CD4-positive, alpha-beta T cell treated with Interleukin-1 beta for 1 hour (primary cell): ENCODE data around the gene MLLT3.

ENCODE experiments used
- DNase-seq, 2 donors: peaks; one replicate each; pipeline ENCODE4 v3.0.0-alpha.2; 2020 to 2022

The MLLT3 gene

DNA sequence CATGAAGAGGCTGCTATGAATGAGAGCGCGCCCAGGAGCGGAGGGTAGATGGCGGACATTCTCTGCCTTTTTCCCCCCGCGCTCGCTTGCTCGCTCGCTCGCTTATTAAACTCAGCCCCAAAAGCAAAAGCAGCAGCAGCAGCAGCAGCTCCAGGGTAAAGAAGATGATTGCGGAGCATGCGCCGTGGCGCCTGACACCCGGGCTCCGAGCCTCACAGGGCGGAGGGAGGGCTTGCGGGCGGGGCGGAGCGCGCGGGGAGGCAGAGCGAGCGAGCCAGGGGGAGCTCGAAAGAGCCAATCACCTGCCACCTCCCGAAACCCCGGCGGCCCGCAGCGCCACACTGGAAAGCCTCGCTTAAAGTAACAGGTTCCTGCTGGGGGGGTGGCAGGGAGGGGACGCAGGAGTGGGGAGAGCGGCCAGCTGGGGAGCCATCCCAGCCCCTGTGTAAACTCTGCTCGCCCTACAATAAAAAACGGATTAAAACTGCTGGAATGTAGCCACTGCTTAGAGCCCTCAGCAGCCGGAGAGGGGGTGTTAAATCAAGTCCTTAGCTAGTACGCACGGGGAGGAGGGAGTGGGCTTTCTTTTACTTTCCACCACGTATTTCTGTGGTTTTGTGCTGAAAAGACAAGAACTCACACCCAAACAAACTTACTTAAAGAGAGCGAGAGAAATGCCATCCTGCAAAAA, at the start of gene MLLT3:
Gene MLLT3, minus strand, starts transcription at position 170 of the 691 bp plus-strand sequence.
- peak; percentile 96 to 97 for DNase-seq

DNA sequence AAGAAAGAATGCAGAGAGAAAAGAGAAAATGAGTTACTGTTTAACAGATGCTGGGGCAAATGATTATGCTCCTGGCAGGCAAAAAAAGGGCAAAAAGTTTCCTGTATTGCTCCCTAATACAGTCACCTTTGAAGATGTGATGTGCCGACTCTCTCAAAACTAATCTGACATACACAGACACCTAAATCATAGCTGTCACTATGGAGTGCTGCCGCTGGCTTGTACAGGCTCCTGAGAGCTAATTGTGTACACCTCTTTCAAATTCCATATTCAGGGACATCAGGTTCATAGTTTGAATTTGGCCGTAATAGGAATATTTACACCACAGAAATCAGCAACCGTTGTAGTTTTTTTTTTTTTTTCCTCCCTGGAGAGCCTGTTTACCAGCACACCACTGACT, 49.3 kb upstream of the MLLT3 start:
- DNase-seq = no peak

DNA sequence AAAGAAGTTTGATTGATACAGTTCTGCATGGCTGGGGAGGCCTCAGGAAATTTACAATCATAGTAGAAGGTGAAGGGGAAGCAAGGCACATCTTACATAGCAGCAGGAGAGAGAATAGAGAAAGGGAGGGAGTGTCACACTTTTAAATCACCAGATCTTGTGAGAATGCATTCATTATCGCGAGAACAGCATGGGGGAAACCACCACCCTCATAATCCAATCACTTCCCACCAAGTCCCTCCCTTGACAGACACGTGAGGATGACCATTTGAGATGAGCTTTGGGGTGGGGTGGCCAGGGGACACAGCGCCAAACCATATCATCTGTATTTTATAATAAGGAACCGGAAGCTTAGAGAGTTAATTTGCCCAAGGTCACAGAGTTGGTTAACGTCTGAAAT, 48.1 kb upstream of the MLLT3 start:
- no peak for DNase-seq

DNA sequence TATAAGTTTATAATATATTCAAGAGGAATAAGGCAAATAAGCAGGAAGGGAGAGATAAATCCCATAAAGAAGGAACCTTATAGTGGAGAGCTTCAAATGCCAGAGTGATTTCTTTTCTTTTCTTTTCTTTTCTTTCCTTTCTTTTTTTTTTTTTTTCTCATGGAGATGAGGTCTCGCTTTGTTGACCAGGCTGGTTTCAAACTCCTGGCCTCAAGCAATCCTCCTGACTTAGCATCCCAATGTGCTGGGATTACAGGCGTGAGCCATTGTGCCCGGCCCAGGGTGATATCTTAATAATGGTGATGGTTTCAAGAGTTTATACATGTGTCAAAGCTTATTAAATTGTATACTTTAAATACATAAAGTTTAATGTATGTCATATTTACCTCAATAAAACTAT, 42.2 kb upstream of the MLLT3 start:
- DNase-seq = no peak

DNA sequence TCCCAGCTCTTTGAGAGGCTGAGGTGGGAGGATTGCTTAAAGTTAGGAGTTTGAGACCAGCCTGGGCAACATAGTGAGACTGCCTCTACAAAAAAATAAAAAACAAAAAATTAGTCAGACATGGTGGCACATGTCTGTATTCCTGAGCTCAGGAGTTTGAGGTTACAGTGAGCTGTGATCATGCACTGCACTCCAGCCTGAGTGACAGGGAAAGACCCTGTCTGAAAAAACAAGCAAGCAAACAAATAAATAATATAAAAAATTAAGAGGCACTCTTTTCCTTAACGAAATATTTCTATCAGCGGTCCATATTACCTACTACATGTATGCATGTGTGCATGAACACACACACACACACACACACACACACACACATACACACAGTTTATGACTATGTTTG, 40.8 kb upstream of the MLLT3 start:
- no peak for DNase-seq

DNA sequence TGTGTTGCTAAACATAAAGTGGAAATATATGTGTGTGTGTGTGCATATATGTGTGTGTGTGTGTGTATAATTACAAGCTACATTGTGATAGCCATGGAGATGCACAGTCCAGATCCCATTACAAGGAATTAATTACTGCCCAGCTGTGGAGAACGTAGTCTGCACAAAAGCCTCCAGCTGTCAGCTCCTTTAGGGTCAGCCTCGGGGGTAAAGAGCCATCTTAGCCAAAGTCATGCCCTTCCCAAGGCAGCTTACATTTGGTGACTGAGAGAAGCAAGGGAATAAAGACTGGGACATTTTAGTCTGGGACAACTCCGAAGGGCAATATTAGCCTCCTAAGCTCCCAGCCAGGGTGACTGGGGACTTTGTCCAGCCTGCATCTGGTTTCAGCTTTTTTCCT, 39.9 kb upstream of the MLLT3 start:
- no peak for DNase-seq

DNA sequence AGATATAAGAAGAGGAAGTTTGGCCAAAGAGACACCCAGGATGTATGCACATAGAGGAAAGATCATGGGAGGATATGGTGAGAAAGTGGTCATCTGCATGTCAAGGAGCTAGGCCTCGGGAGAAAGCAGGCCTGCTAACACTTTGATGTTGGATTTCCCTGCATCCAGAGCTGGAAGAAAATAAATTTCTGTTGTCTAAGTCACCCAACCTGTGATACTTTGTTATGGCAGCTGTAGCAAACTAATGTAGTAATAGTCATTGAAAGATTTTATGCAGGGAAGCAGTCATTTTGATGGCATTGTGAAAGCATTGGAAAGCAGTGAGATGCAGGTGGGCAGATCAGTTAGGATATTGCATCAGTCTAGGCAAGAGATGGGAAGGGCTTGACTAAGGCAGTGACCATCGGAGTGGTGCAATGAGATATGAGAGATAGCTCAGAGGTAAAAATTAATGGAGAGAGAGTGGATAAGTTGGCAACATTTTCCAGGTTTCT, 37.2 kb upstream of the MLLT3 start:
- no peak for DNase-seq

DNA sequence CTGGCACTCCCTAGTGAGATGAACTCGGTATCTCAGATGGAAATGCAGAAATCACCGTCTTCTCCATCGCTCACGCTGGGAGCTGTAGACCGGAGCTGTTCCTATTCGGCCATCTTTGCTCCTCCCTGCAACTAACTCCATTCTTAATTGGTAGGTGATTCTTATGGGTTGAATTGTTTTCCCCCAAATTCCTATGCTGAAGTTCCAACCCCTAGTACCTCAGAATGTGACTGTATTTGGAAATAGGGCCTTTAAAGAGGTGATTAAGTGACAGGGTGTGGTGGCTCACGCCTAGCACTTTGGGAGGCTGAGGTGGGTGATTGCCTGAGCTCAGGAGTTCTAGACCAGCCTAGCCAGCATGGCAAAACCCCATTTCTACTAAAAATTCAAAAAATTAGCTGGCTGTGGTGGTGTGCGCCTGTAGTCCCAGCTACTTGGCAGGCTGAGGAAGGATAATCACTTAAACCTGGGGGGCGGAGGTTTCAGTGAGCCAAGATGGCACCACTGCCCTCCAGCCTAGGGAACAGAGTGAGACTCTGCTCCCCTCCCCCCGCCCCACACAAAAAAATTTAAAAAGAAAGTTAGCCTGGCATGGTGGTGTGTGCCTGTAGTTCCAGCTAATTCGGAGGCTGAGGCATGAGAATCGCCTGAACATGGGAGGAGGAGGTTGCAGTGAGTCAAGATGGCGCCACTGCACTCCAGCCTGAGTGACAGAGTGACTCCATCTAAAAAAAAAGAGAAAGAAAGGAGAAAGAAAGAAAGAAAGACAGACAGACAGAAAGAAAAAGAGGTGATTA, 36.6 kb upstream of the MLLT3 start:
- no peak for DNase-seq

DNA sequence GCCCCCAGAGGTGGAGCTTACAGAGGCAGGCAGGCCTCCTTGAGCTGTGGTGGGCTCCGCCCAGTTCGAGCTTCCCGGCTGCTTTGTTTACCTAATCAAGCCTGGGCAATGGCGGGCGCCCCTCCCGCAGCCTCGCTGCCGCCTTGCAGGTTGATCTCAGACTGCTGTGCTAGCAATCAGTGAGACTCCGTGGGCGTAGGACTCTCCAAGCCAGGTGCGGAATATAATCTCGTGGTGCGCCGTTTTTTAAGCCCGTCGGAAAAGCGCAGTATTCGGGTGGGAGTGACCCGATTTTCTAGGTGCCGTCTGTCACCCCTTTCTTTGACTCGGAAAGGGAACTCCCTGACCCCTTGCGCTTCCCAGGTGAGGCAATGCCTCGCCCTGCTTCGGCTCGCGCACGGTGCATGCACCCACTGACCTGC, 36.0 kb upstream of the MLLT3 start:
- DNase-seq = peak; percentile 37 to 42

DNA sequence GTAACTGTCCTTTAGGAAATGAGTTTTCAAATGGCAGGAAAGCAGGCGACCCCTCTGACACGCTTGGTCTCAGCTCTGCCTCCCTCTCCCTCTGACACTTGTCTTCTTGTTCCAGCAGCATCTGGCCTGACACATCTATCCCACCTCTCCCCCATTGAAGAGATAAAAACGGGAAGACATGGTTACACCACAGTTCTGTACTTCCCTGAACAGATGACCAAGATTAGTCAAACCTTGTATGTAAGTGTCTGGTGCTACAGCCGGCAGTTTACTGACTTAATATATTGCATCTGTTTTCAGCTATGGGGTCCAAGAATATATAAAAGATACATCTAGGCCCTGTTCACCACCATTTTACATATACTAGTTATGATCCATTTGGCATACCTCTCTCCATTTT, 29.6 kb upstream of the MLLT3 start:
- DNase-seq = no peak

DNA sequence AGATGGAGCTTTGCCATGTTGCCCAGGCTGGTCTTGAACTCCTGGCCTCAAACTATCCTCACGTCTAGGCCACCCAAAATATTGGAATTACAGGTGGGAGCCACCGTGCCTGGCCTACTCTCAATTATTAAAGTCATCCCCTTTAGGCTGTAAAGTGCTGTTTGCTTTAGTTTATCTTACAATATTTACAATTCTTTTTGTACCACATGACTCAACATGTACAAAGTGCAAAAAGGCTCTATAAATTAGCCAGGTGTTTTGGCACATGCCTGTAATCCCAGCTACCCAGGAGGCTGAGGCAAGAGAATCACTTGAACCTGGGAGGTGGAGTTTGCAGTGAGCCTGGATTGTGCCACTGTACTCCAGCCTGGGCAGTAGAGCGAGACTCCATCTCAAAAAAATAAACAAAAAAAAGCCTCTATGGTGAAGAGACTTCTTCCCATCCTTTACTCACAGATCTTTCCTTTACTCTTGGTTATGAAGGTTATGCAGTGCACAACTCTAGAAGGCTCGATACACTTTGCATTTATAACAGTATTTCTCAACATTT, 28.5 kb upstream of the MLLT3 start:
- no peak for DNase-seq

DNA sequence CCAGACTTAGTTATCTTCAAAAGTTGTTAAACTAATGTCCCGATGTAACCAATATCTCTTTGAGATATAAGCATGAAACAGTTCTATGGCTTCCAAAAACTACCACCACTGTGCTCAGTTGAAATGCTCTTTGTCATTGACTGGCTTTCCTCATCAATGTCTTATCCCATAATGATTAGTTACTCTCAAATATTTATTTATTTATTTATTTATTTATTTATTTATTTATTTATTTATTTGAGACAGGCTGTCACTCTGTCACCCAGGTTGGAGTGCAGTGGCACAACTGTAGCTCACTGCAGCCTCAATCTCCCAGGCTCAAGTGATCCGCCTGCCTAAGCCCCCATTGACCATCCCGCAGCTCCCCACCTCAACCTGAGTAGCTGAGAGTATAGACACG, 28.0 kb upstream of the MLLT3 start:
- no peak for DNase-seq

DNA sequence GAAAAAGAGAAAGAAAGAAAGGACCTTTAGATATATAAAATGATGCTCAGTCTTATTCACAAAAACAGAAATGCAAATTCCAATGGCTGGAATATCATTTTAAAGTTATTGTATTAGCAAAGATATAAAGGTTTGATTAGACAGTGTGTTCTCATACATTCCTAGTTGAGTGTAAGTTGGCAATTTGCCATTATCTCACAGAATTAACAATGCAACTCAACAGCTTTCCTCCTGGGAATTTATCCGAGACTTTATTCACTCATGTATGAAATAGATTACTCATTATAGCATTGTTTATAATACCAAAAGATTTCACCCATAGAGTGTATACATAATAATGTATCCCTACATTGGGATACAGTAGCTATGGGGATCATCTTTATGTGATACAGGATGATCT, 27.1 kb upstream of the MLLT3 start:
- no peak for DNase-seq

DNA sequence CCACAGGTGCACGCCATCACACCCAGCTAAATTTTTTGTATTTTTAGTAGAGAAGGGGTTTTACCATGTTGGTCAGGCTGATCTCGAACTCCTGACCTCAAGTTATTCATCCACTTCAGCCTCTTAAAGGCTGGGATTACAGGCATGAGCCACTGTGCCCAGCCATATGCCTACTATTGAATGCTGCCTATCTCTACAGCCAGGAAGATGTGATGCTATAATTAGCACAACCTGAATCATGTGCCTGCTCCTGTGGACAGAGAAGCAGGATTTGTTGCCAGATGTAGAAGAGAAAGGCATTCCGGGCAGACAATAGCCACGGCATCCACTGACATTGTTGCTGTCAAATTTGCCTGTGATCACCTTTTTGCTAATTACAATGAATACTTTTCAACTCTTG, 24.4 kb upstream of the MLLT3 start:
- no peak for DNase-seq

DNA sequence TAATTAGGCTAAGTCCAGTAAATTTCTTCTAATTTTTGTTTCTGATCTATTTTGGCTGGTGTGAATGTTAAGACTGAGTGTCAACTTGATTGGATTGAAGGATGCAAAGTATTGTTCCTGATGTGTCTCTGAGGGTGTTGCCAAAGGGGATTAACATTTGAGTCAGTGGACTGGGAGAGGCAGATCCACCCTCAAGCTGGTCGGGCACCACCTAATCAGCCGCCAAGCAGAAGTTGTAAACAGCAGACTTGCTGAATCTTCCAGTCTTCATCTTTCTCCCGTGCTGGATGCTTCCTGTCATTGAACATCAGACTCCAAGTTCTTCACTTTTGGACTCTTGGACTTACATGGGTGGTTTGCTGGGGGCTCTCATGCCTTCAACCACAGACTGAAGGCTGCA, 21.4 kb upstream of the MLLT3 start:
- no peak for DNase-seq

DNA sequence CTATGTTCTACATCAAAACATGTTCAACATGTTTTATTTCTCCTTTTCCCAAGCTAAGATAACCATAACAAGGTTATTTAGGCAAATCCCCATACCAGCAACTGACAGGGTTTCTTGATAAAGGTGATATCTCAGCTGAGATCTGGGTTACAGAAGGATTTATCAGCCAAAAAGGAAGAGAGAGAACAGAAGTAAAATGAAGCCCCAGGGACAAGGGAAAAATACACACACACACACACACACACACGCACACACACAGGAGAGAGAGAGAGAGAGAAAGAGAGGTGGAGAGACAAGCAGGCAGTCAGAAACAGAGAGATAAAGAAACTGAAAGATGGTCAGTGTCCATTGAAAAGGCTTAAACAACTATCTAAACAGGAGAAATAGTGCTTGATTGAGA, 19.7 kb upstream of the MLLT3 start:
- DNase-seq = no peak

DNA sequence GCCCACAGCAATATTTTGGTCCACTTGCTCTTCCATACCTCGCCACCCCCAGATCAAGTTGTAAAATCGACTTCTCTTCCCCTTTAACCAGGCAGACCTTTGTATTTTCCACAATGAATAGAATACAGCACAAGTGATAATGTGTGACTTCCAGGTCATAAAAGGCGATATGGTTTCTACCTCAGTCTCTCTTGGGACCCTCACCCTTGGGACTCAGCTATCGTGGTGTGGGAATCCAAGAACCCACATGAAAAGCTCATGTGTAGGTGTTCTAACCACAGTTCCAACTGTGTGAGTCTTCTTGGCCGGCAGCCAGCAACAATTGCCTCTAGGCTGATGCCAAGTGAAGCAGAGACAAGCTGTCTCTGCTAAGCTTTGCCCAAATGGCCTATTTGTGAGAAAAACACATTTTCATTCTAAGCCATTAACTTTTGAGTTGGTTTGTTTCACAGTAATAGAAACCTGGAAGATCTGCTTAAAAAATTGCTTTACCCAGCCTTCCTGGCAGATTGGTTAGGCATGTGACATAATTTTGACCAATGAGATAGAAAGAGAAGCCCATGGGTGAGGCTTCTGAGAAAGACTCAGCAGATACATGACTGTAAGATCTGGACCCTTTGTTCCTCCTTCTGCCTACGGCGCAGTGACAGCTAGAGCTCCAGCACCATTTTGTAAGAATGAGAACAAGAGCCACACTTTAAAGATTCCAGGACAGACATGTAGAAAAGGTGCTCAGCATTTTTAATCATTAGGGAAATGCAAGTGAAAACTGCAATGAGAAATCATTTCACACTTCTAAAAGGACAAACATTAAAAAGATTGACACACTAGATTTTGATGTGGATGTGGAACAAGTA, 18.3 kb upstream of the MLLT3 start:
- DNase-seq = peak; percentile 69 to 70

DNA sequence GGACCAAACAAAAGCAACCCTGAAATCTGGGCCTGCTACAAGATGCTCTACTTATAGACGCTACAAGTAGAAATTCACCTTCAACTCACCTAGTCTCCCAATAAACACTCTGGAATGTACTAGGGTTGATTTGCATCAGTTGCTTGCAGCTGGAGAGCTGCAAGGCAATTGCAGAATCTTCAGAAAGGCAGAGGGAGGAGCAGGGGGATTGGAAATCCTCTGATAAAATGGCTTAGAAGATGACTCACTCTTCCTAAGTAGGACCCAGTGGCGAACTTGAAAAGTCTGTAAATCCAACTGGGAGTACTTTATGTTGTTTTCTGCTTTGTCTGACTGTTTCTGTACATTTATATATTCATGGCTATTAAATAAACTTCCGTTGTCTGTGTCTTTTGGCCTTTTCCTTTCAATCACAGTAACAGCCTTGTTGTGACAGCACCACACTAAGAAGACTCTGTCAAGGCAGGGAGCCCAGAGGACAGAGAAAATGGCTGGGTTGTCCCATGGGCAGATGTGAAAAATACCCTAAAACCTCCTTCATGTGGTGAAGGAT, 14.7 kb upstream of the MLLT3 start:
- no peak for DNase-seq

DNA sequence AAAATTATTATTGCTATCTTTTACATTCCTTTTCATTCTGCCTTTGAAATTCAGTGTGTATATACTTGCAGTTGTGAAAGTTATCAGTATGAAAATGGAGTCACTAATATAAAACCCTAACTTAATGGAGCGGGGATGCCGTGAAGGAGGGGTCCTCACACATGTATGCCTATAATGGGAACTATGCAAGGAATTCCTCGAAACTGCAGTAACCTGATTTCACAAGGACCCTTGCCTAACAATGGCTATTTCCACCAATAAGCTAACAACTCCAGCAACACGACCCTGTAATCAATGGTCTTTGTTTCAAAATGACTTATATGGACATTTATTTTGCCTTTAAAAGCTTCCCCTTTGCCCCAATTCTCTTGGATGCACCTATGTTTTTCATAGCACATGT, 12.6 kb upstream of the MLLT3 start:
- no peak for DNase-seq

DNA sequence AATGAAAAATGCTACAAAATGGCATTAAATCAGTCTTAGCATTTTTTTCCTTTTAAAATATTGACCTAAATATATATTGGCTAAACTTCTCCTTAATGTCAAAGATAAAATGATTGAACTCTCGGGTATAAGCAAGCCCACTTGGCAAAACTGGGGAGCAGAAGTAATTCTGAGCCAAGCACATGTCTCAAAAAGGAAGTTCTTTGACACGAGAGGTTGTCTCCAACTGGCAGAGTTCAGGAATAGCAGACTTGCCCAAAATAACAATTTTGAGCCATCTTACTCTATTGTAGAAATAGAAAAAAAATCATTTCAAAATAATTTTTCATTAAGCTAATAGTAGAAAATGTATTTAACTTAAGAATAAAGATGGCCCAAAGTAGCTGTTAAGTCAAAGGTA, 10.4 kb upstream of the MLLT3 start:
- DNase-seq = no peak

DNA sequence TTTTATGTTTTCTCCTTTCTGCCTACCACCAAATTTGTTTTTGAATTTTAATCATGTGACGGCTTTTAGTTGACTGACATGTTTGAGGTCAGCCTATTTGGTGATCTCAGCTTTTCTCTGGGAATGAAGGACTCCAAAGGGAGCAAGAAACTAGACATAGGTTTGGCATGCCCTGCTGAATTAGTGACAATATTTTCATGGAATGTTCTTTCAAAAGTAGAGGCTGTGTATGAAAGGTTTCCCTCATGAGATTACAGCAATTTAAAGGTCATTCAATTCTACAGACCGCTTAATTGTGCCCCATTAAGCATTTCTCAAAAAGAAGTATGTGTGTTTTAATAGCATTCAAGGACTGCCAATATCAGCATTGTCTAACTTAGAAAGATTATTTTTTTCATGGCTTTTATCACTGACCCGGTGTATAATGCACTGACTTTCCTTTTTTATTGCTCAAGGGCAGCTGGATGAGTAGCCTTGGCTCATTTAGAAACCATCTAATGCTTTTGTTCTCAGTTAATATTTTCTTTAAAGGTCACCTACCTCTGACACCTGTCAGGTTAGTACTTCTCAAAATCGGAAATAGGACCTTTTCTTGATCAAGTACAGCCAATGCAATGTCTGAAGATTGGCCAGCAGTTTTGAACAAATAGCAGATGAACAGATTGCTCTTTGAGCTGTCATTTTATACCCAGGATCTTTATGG, 8.1 kb upstream of the MLLT3 start:
- no peak for DNase-seq

DNA sequence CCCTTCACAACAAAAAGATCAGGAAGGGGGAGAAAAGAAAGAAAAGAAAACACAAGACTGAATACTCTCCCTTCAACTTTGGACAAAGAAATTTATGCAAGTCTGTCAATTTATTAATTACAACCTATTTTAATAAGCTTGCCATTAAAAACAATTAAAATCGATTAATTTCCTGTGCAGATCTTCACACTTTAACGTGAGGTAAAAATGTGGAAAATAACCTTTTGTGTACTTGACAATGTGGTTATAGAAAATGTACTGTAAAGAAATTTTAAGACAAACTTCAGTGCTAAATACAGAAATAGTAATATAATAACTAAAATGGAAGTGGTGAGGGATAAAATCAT, 2.7 kb upstream of the MLLT3 start:
- DNase-seq = no peak
